Caco-2 (cell line): Measurements from ENCODE around the gene HCFC2. TPM values are rescaled to one million over a fixed set of nuclear protein-coding genes. Genes with fewer than 3 reads are reported as not detected.

ENCODE experiments used
- BruUV-seq: library from RNA; stranded (reverse); fragments of 400-500 nt; replicated peaks from 2 replicates; lab custom pipeline; 2021; lab: Mats Ljungman, UMichigan
- CTCF ChIA-PET: fragments of 300-600 bp; sonication (Branson Sonifier 250); formaldehyde crosslinking; loops from one replicate; lab custom pipeline; 2022; ENCODE audit warnings: antibody characterized with exemption; lab: Charles Lee
- POLR2A ChIA-PET: fragments of 300-600 bp; sonication (Branson Sonifier 250); formaldehyde crosslinking; loops from one replicate; lab custom pipeline; 2022; ENCODE audit warnings: antibody characterized with exemption; lab: Charles Lee
- DNase-seq, 2 experiments: peaks; one replicate each; pipeline versions ENCODE4 v3.0.0 to v3.0.0-alpha.2; 2020 to 2022
- H3K27me3 ChIP-seq: replicated peaks from 2 replicates; pipeline ENCODE4 v1.6.0; 2011; ENCODE audit warnings: low read length; ENCODE audit not compliant: control insufficient read depth, insufficient read depth
- H3K36me3 ChIP-seq: 2 replicates; pipeline ENCODE4 v1.5.1; 2011; ENCODE audit warnings: low read length; ENCODE audit not compliant: control insufficient read depth, insufficient read depth
- H3K4me1 ChIP-seq: fragments of 250-450 bp; sonication (Bioruptor Pico); 2 replicates; pipeline ENCODE4 v1.5.1; 2020; ENCODE audit warnings: mild to moderate bottlenecking
- H3K4me3 ChIP-seq: 2 replicates; pipeline ENCODE4 v1.5.1; 2011; ENCODE audit warnings: low read depth, mild to moderate bottlenecking, control low read depth, low read length
- H3K9me3 ChIP-seq: fragments of 250-450 bp; sonication (Bioruptor Pico); 2 replicates; pipeline ENCODE4 v1.5.1; 2020; ENCODE audit warnings: mild to moderate bottlenecking, moderate library complexity
- H3K27ac Mint-ChIP-seq: one replicate; pipeline ENCODE4 v1.8.0; 2022; ENCODE audit warnings: mixed read lengths; ENCODE audit not compliant: unreplicated experiment
- H3K27me3 Mint-ChIP-seq: one replicate; pipeline ENCODE4 v1.8.0; 2022; ENCODE audit warnings: mixed read lengths; ENCODE audit not compliant: insufficient read depth, unreplicated experiment
- H3K36me3 Mint-ChIP-seq: one replicate; pipeline ENCODE4 v1.8.0; 2022; ENCODE audit warnings: mild to moderate bottlenecking, mixed read lengths; ENCODE audit not compliant: insufficient read depth, unreplicated experiment
- H3K4me1 Mint-ChIP-seq: one replicate; pipeline ENCODE4 v1.8.0; 2022; ENCODE audit warnings: low read depth, mixed read lengths; ENCODE audit not compliant: unreplicated experiment
- H3K4me3 Mint-ChIP-seq: one replicate; pipeline ENCODE4 v1.8.0; 2022; ENCODE audit warnings: mild to moderate bottlenecking, moderate library complexity, mixed read lengths; ENCODE audit not compliant: unreplicated experiment
- H3K9me3 Mint-ChIP-seq: one replicate; pipeline ENCODE4 v1.8.0; 2022; ENCODE audit warnings: mixed read lengths; ENCODE audit not compliant: unreplicated experiment
- intact Hi-C: fragments of 100-400 bp; cut with micrococcal nuclease; formaldehyde crosslinking; loops from one replicate; pipeline ENCODE4 v1.10.0; 2022; ENCODE audit not compliant: unreplicated experiment
- total RNA-seq: library from RNA; stranded (reverse); gene quantifications from 2 replicates; pipeline ENCODE4 v1.2.3, GENCODE V29; 2022
- TF ChIP-seq, protein P1 (sequence below), 2 experiments: fragments of 200-600 bp in 1 of 2; IDR thresholded peaks; 1 replicate in 1 of 2; 2 replicates in 1 of 2; pipeline versions ENCODE4 v1.5.1 to v1.8.0; 2011 to 2022; ENCODE audit warnings: antibody characterized with exemption in 1 of 2, control low read depth in 1 of 2, inconsistent platforms in 1 of 2, low read depth in 1 of 2, low read length in 1 of 2, mild to moderate bottlenecking in 1 of 2, moderate library complexity in 1 of 2; ENCODE audit not compliant: insufficient read depth in 1 of 2, severe bottlenecking in 1 of 2, unreplicated experiment in 1 of 2

The HCFC2 gene
- total RNA-seq, 1 experiment from 2014 or later = 4.9 TPM

DNA sequence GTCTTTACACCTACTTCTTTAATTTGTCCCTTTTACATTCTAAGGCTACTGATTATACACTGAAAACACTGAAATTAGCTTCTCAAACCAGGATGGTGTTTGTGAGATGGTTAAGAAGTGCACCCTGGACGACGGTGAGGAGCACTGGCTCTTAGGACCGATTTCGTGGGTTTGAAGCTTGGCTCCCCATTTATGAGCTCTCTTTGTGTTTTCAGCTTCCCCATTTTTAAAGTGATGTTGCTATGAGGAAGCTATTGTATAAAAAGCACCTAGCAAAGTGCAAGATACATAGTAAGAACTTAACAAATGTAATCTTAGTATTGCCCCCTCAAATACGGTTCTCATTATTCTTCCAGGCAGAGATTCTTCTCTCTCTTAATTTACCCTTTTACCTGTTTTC, 69.0 kb downstream of the HCFC2 start:
- H3K4me1 Mint-ChIP-seq = peaks cover 16% of the 10 kb centered on the region
- TF ChIP-seq, protein P1, sequence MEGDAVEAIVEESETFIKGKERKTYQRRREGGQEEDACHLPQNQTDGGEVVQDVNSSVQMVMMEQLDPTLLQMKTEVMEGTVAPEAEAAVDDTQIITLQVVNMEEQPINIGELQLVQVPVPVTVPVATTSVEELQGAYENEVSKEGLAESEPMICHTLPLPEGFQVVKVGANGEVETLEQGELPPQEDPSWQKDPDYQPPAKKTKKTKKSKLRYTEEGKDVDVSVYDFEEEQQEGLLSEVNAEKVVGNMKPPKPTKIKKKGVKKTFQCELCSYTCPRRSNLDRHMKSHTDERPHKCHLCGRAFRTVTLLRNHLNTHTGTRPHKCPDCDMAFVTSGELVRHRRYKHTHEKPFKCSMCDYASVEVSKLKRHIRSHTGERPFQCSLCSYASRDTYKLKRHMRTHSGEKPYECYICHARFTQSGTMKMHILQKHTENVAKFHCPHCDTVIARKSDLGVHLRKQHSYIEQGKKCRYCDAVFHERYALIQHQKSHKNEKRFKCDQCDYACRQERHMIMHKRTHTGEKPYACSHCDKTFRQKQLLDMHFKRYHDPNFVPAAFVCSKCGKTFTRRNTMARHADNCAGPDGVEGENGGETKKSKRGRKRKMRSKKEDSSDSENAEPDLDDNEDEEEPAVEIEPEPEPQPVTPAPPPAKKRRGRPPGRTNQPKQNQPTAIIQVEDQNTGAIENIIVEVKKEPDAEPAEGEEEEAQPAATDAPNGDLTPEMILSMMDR (IDR thresholded peaks at IDR 0.05; ENCODE audit: insufficient read depth in 1 of 2, low read depth in 1 of 2, low read length in 1 of 2, severe bottlenecking in 1 of 2, unreplicated experiment in 1 of 2) = no peak
- no peaks in the 10 kb centered on the region for H3K9me3 Mint-ChIP-seq
- H3K27me3 ChIP-seq = no peaks in the 10 kb centered on the region
- BruUV-seq = no TSS peak
- intact Hi-C loops = no loop called here
- H3K4me3 ChIP-seq = no peak overlapping the region
- H3K9me3 ChIP-seq = no peaks in the 10 kb centered on the region
- POLR2A ChIA-PET = no interaction called here
- DNase-seq = no peak
- H3K36me3 Mint-ChIP-seq = peaks cover 5% of the 10 kb centered on the region
- no peak overlapping the region for H3K27ac Mint-ChIP-seq
- H3K4me1 ChIP-seq = peaks cover 11% of the 10 kb centered on the region; the same call in 1 of the 2 replicates
- H3K36me3 ChIP-seq = peaks cover 3% of the 10 kb centered on the region; the same call in 1 of the 2 replicates
- H3K27me3 Mint-ChIP-seq = no peaks in the 10 kb centered on the region
- CTCF ChIA-PET = no interaction called here
- H3K4me3 Mint-ChIP-seq = no peak overlapping the region

DNA sequence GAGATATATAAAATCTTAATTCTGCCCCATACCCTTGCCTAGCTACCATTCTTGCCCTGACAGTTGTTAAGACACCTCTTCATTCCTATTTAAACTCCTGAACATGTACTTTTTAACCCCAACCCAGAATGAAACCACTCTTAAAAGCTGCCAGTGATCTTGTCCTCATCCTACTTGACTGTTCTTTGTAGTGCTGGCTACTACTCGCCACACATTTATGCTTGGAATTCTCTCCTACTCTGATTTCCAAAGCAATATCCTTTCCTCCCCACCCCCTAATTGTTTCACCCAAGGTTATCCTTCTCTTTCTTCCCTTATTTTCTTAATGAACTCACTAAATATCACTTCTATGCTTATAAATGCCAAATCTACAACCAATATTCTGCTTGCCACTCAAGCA, 69.5 kb downstream of the HCFC2 start:
- no peak for DNase-seq
- ChIA-PET POLR2A (no interaction called here), CTCF (no interaction called here)
- no peak overlapping the region for H3K27ac Mint-ChIP-seq
- H3K4me1 Mint-ChIP-seq = peaks cover 16% of the 10 kb centered on the region
- no peaks in the 10 kb centered on the region for H3K9me3 ChIP-seq
- peaks cover 11% of the 10 kb centered on the region; the same call in 1 of the 2 replicates for H3K4me1 ChIP-seq
- TF ChIP-seq, protein P1 (IDR thresholded peaks at IDR 0.05; ENCODE audit: insufficient read depth in 1 of 2, low read depth in 1 of 2, low read length in 1 of 2, severe bottlenecking in 1 of 2, unreplicated experiment in 1 of 2) = no peak
- peaks cover 3% of the 10 kb centered on the region; the same call in 1 of the 2 replicates for H3K36me3 ChIP-seq
- no TSS peak for BruUV-seq
- no peak overlapping the region for H3K4me3 ChIP-seq
- H3K27me3 Mint-ChIP-seq = no peaks in the 10 kb centered on the region
- intact Hi-C loops = no loop called here
- H3K9me3 Mint-ChIP-seq = no peaks in the 10 kb centered on the region
- no peaks in the 10 kb centered on the region for H3K27me3 ChIP-seq
- peaks cover 5% of the 10 kb centered on the region for H3K36me3 Mint-ChIP-seq
- H3K4me3 Mint-ChIP-seq = no peak overlapping the region

DNA sequence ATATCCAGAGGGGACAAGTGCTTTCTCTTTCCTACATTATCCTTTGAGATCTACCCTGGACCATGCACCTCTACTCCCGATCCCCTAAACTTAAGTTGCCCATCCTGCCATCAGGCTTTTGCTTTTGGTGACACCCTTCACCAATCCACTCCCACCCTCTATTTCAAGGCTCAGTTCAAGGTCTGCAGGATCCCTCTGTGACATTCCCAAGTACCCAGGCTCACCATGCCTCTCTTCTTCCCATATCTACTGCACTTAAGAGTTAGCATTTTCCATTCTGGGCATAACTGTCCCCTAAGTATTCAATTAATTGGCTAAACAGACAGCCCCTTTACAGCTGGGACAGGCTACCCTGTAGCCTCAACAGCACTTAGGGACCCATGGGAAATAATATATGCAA, 70.6 kb downstream of the HCFC2 start:
- no peak overlapping the region for H3K4me3 Mint-ChIP-seq
- peaks cover 11% of the 10 kb centered on the region; the same call in 1 of the 2 replicates for H3K4me1 ChIP-seq
- no peaks in the 10 kb centered on the region for H3K27me3 Mint-ChIP-seq
- peaks cover 3% of the 10 kb centered on the region; the same call in 1 of the 2 replicates for H3K36me3 ChIP-seq
- no peaks in the 10 kb centered on the region for H3K9me3 ChIP-seq
- CTCF ChIA-PET = no interaction called here
- peaks cover 5% of the 10 kb centered on the region for H3K36me3 Mint-ChIP-seq
- TF ChIP-seq, protein P1 (IDR thresholded peaks at IDR 0.05; ENCODE audit: insufficient read depth in 1 of 2, low read depth in 1 of 2, low read length in 1 of 2, severe bottlenecking in 1 of 2, unreplicated experiment in 1 of 2) = no peak
- no peak overlapping the region for H3K4me3 ChIP-seq
- no TSS peak for BruUV-seq
- H3K27me3 ChIP-seq = no peaks in the 10 kb centered on the region
- H3K9me3 Mint-ChIP-seq = no peaks in the 10 kb centered on the region
- intact Hi-C loops = loop anchor here (5.0 kb wide), 1 partner anchor 168 kb away; the partner anchor contains the start of gene TDG
- peaks cover 16% of the 10 kb centered on the region for H3K4me1 Mint-ChIP-seq
- POLR2A ChIA-PET = no interaction called here
- DNase-seq = no peak
- H3K27ac Mint-ChIP-seq = no peak overlapping the region
